GM21723 (cell line): ENCODE measurements around the gene ADSS1.

Experiments used
- ATAC-seq: cut with Tn5 transposase; IDR thresholded peaks from one replicate; pipeline ENCODE4 v1.9.1; 2021; ENCODE audit warnings: mild to moderate bottlenecking, moderate library complexity; ENCODE audit not compliant: unreplicated experiment

The ADSS1 gene

GRCh38 chr14:104686624-104687517 lies 37.2 kb upstream of the ADSS1 start:
- no peak for ATAC-seq

- ATAC-seq = no peak
Observed at GRCh38 chr14:104687601-104688504, 36.2 kb upstream of the ADSS1 start.

GRCh38 chr14:104688505-104689108 lies 35.4 kb upstream of the ADSS1 start:
- ATAC-seq = no peak

GRCh38 chr14:104689109-104689880 lies 34.7 kb upstream of the ADSS1 start, which contains the start of gene INF2:
INF2 (plus strand) TSS chr14:104689618; CDS start chr14:104701366, 11,748 bp downstream.
- no peak for ATAC-seq

GRCh38 chr14:104689881-104690711 lies 33.9 kb upstream of the ADSS1 start:
- ATAC-seq = no peak

GRCh38 chr14:104690861-104691455 lies 33.1 kb upstream of the ADSS1 start:
- no peak for ATAC-seq

- no peak for ATAC-seq
Observed at GRCh38 chr14:104691546-104692260, 32.3 kb upstream of the ADSS1 start.

- no peak for ATAC-seq
Observed at GRCh38 chr14:104692261-104692938, 31.6 kb upstream of the ADSS1 start.

- ATAC-seq = no peak
Observed at GRCh38 chr14:104692939-104693315, 31.1 kb upstream of the ADSS1 start.

- ATAC-seq = no peak
Observed at GRCh38 chr14:104693482-104694431, 30.3 kb upstream of the ADSS1 start.

GRCh38 chr14:104694475-104694950 lies 29.5 kb upstream of the ADSS1 start:
- ATAC-seq = no peak

- ATAC-seq = no peak
Observed at GRCh38 chr14:104694991-104695659, 28.9 kb upstream of the ADSS1 start.

- no peak for ATAC-seq
Observed at GRCh38 chr14:104695660-104696000, 28.4 kb upstream of the ADSS1 start.

- ATAC-seq = no peak
Observed at GRCh38 chr14:104696671-104697316, 27.2 kb upstream of the ADSS1 start.

GRCh38 chr14:104697317-104697703 lies 26.7 kb upstream of the ADSS1 start:
- no peak for ATAC-seq
